WTC11 (cell line): ENCODE results near the gene IL2RA.

Source experiments
- JUN ChIP-seq: sonication (generic); formaldehyde crosslinking; IDR thresholded peaks from 2 replicates; pipeline ENCODE4 v1.8.0; 2023; ENCODE audit warnings: mild to moderate bottlenecking, missing genetic modification reagents
- SMAD4 ChIP-seq: sonication (generic); formaldehyde crosslinking; IDR thresholded peaks from 2 replicates; pipeline ENCODE4 v1.8.0; 2022; ENCODE audit warnings: mild to moderate bottlenecking, missing genetic modification reagents
- TF ChIP-seq, protein P1 (sequence below): fragments of 200-600 bp; IDR thresholded peaks from 2 replicates; pipeline ENCODE4 v1.8.0; 2022; ENCODE audit warnings: antibody characterized with exemption
- TF ChIP-seq, protein P2 (sequence below): fragments of 250-450 bp; sonication (Bioruptor Pico); IDR thresholded peaks from 2 replicates; pipeline ENCODE4 v2.1.2; 2022; ENCODE audit warnings: mild to moderate bottlenecking, moderate library complexity
- TF ChIP-seq, protein P3 (sequence below): sonication (generic); formaldehyde crosslinking; IDR thresholded peaks from 2 replicates; pipeline ENCODE4 v1.8.1; 2023; ENCODE audit warnings: mild to moderate bottlenecking, missing genetic modification reagents, moderate library complexity
- TF ChIP-seq, protein P4 (sequence below): fragments of 250-450 bp; sonication (Bioruptor Pico); conservative IDR thresholded peaks from 2 replicates; pipeline ENCODE4 v1.9.0; 2021; ENCODE audit warnings: mild to moderate bottlenecking
- TF ChIP-seq, protein P5 (sequence below): sonication (generic); formaldehyde crosslinking; conservative IDR thresholded peaks from 2 replicates; pipeline ENCODE4 v1.8.1; 2023; ENCODE audit warnings: mild to moderate bottlenecking, low read depth, missing genetic modification reagents, moderate library complexity
- TF ChIP-seq, protein P6 (sequence below): sonication (generic); formaldehyde crosslinking; conservative IDR thresholded peaks from 2 replicates; pipeline ENCODE4 v1.8.1; 2022; ENCODE audit warnings: mild to moderate bottlenecking, missing genetic modification reagents
- TF ChIP-seq, protein P7 (sequence below): sonication (generic); formaldehyde crosslinking; IDR thresholded peaks from 2 replicates; pipeline ENCODE4 v1.8.0; 2022; ENCODE audit warnings: mild to moderate bottlenecking, missing genetic modification reagents
- TF ChIP-seq, protein P8 (sequence below): sonication (generic); formaldehyde crosslinking; IDR thresholded peaks from 2 replicates; pipeline ENCODE4 v1.8.0; 2023; ENCODE audit warnings: mild to moderate bottlenecking, missing genetic modification reagents

DNA sequence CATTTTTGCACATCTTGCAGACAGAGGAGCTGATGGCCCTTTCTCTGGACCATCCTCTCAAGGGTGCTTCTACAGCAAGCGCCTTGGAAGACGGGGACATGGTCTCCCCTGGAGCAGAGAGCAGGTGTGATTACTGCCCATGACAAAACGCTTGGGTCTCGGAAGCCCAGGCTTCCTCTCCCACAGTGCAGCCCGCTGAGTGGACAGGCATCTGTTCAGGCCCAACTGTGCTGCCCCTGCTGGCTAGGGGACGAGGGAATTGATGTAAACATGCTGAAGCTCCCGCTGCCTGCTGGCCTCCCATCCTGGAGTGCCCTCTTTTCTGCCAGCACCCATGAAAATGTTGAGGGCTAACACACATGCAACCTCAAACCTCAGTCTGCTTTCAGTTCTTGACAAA, 99.1 kb downstream of the IL2RA start:
- TF ChIP-seq JUN (CRISPR knock-in tag), result no peak
- TF ChIP-seq, protein P1, sequence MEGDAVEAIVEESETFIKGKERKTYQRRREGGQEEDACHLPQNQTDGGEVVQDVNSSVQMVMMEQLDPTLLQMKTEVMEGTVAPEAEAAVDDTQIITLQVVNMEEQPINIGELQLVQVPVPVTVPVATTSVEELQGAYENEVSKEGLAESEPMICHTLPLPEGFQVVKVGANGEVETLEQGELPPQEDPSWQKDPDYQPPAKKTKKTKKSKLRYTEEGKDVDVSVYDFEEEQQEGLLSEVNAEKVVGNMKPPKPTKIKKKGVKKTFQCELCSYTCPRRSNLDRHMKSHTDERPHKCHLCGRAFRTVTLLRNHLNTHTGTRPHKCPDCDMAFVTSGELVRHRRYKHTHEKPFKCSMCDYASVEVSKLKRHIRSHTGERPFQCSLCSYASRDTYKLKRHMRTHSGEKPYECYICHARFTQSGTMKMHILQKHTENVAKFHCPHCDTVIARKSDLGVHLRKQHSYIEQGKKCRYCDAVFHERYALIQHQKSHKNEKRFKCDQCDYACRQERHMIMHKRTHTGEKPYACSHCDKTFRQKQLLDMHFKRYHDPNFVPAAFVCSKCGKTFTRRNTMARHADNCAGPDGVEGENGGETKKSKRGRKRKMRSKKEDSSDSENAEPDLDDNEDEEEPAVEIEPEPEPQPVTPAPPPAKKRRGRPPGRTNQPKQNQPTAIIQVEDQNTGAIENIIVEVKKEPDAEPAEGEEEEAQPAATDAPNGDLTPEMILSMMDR, result no peak
- TF ChIP-seq SMAD4 (CRISPR knock-in tag), result no peak
- TF ChIP-seq, protein P2, sequence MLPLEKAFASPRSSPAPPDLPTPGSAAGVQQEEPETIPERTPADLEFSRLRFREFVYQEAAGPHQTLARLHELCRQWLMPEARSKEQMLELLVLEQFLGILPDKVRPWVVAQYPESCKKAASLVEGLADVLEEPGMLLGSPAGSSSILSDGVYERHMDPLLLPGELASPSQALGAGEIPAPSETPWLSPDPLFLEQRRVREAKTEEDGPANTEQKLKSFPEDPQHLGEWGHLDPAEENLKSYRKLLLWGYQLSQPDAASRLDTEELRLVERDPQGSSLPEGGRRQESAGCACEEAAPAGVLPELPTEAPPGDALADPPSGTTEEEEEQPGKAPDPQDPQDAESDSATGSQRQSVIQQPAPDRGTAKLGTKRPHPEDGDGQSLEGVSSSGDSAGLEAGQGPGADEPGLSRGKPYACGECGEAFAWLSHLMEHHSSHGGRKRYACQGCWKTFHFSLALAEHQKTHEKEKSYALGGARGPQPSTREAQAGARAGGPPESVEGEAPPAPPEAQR, result no peak
- TF ChIP-seq, protein P3, sequence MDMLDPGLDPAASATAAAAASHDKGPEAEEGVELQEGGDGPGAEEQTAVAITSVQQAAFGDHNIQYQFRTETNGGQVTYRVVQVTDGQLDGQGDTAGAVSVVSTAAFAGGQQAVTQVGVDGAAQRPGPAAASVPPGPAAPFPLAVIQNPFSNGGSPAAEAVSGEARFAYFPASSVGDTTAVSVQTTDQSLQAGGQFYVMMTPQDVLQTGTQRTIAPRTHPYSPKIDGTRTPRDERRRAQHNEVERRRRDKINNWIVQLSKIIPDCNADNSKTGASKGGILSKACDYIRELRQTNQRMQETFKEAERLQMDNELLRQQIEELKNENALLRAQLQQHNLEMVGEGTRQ, result no peak
- TF ChIP-seq, protein P4, sequence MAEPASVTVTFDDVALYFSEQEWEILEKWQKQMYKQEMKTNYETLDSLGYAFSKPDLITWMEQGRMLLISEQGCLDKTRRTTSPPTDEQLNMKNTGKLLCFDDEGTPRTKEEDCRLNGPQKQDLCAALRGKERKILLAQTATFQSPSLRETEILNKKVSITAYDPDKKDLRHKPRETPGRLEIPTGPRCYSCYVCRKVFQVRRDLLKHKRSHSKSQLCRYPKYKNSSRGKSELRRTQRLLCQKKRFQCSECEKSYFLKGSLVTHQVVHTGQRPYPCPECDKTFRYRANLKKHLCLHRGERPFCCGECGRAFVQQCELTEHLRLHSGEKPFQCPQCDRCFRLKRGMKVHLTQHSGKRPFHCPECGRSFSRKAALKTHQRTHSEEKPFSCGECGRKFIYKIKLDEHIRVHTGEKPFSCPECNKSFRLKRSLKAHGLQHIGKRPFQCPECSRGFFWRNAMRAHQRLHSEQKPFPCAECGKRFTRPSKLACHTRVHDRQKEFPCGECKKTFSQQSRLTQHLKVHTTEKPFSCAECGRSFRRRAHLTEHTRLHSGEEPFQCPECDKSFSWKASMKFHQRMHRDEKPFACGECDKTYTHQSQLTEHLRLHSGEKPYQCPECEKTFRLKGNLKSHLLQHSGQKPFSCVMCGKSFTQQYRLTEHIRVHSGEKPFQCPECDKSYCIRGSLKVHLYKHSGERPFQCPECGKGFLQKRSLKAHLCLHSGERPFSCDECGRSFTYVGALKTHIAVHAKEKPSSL (CRISPR knock-in tag), result no peak
- TF ChIP-seq, protein P5, sequence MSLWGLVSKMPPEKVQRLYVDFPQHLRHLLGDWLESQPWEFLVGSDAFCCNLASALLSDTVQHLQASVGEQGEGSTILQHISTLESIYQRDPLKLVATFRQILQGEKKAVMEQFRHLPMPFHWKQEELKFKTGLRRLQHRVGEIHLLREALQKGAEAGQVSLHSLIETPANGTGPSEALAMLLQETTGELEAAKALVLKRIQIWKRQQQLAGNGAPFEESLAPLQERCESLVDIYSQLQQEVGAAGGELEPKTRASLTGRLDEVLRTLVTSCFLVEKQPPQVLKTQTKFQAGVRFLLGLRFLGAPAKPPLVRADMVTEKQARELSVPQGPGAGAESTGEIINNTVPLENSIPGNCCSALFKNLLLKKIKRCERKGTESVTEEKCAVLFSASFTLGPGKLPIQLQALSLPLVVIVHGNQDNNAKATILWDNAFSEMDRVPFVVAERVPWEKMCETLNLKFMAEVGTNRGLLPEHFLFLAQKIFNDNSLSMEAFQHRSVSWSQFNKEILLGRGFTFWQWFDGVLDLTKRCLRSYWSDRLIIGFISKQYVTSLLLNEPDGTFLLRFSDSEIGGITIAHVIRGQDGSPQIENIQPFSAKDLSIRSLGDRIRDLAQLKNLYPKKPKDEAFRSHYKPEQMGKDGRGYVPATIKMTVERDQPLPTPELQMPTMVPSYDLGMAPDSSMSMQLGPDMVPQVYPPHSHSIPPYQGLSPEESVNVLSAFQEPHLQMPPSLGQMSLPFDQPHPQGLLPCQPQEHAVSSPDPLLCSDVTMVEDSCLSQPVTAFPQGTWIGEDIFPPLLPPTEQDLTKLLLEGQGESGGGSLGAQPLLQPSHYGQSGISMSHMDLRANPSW, result no peak
- TF ChIP-seq, protein P6, sequence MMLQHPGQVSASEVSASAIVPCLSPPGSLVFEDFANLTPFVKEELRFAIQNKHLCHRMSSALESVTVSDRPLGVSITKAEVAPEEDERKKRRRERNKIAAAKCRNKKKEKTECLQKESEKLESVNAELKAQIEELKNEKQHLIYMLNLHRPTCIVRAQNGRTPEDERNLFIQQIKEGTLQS, result no peak
- TF ChIP-seq, protein P7, sequence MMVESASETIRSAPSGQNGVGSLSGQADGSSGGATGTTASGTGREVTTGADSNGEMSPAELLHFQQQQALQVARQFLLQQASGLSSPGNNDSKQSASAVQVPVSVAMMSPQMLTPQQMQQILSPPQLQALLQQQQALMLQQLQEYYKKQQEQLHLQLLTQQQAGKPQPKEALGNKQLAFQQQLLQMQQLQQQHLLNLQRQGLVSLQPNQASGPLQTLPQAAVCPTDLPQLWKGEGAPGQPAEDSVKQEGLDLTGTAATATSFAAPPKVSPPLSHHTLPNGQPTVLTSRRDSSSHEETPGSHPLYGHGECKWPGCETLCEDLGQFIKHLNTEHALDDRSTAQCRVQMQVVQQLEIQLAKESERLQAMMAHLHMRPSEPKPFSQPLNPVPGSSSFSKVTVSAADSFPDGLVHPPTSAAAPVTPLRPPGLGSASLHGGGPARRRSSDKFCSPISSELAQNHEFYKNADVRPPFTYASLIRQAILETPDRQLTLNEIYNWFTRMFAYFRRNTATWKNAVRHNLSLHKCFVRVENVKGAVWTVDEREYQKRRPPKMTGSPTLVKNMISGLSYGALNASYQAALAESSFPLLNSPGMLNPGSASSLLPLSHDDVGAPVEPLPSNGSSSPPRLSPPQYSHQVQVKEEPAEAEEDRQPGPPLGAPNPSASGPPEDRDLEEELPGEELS (CRISPR knock-in tag), result no peak
- TF ChIP-seq, protein P8, sequence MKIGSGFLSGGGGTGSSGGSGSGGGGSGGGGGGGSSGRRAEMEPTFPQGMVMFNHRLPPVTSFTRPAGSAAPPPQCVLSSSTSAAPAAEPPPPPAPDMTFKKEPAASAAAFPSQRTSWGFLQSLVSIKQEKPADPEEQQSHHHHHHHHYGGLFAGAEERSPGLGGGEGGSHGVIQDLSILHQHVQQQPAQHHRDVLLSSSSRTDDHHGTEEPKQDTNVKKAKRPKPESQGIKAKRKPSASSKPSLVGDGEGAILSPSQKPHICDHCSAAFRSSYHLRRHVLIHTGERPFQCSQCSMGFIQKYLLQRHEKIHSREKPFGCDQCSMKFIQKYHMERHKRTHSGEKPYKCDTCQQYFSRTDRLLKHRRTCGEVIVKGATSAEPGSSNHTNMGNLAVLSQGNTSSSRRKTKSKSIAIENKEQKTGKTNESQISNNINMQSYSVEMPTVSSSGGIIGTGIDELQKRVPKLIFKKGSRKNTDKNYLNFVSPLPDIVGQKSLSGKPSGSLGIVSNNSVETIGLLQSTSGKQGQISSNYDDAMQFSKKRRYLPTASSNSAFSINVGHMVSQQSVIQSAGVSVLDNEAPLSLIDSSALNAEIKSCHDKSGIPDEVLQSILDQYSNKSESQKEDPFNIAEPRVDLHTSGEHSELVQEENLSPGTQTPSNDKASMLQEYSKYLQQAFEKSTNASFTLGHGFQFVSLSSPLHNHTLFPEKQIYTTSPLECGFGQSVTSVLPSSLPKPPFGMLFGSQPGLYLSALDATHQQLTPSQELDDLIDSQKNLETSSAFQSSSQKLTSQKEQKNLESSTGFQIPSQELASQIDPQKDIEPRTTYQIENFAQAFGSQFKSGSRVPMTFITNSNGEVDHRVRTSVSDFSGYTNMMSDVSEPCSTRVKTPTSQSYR (CRISPR knock-in tag), result no peak
